ENCODE results near the gene IL6R. TPM values are rescaled to one million over a fixed set of nuclear protein-coding genes. Genes with fewer than 3 reads are reported as not detected.
A peak's percentile ranks its signal among the peaks of the same experiment; 100 is the strongest.
"Not testable (repeated sequence)": the region's sequence is repeated elsewhere in the genome, so short reads cannot be mapped to it uniquely, and the experiment has no call there.

Gene IL6R
- 31.2 TPM for total RNA-seq

DNA sequence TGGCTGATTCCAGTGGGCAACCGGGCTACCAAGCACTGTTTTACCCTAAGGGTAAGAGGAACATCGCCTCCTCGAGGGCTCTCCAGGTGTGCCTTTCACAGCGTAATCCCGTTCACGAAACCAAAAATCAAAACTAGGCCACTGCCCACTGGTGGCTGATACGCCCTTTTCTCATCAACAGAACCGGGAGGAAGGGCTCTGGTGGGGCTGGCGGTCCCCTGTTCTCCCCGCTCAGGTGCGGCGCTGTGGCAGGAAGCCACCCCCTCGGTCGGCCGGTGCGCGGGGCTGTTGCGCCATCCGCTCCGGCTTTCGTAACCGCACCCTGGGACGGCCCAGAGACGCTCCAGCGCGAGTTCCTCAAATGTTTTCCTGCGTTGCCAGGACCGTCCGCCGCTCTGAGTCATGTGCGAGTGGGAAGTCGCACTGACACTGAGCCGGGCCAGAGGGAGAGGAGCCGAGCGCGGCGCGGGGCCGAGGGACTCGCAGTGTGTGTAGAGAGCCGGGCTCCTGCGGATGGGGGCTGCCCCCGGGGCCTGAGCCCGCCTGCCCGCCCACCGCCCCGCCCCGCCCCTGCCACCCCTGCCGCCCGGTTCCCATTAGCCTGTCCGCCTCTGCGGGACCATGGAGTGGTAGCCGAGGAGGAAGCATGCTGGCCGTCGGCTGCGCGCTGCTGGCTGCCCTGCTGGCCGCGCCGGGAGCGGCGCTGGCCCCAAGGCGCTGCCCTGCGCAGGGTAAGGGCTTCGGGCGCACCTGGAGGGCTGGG, at the start of gene IL6R:
Gene IL6R (plus strand): TSS at position 360 of the 763 bp plus-strand sequence. CDS start 287 bp downstream, at position 647.
- peak; percentile 93 for DNase-seq (ENCODE audit: low spot score)

- DNase-seq (ENCODE audit: low spot score) = no peak
Observed at GRCh38 chr1:154358519-154358918, 46.6 kb upstream of the IL6R start.

DNA sequence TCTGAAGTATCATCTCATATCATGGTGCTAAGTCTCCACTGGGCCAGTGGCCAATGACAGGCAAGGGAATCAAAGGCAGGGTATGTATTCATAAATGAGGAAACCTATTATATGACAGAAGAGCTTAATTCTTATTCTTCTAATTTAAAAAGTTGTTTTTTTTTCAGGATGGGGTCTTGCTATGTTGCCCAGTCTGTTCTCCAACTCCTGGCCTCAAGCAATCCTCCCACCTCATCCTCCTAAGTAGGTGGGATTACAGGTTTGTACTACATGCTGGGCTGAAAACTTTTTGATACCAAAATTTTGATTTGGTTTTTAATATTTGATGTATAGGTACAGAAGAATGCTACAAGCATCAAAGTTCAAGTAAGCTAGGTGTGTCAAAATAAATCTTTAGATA, 44.9 kb upstream of the IL6R start:
- no peak for DNase-seq (ENCODE audit: low spot score)

- not testable (repeated sequence) for DNase-seq (ENCODE audit: low spot score)
Observed at GRCh38 chr1:154360881-154361280, 44.3 kb upstream of the IL6R start.

GRCh38 chr1:154361357-154361756, 43.8 kb upstream of the IL6R start:
- DNase-seq (ENCODE audit: low spot score) = no peak

- DNase-seq (ENCODE audit: low spot score) = peak; percentile 36
Observed at GRCh38 chr1:154371436-154371835, 33.7 kb upstream of the IL6R start.

- DNase-seq (ENCODE audit: low spot score) = not testable (repeated sequence)
Observed at GRCh38 chr1:154373777-154374357, 31.3 kb upstream of the IL6R start.

DNA sequence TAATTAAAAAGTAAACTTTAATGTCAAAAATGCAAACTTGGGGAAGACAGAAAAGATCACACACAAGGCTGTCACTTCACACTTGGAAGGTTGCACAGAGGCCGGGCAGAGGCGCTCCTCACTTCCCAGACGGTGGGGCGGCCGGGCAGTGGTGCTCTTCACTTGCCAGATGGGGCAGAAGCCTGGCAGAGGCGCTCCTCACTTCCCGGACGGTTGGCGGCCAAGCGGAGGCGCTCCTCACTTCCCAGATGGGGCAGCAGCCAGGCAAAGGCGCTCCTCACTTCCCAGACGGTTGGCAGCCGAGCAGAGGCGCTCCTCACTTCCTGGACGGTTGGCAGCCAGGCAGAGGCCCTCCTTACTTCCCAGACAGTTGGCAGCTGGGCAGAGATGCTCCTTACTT, 25.8 kb upstream of the IL6R start:
- DNase-seq (ENCODE audit: low spot score) = no peak

- no peak for DNase-seq (ENCODE audit: low spot score)
Observed at GRCh38 chr1:154384650-154385489, 20.3 kb upstream of the IL6R start.

DNA sequence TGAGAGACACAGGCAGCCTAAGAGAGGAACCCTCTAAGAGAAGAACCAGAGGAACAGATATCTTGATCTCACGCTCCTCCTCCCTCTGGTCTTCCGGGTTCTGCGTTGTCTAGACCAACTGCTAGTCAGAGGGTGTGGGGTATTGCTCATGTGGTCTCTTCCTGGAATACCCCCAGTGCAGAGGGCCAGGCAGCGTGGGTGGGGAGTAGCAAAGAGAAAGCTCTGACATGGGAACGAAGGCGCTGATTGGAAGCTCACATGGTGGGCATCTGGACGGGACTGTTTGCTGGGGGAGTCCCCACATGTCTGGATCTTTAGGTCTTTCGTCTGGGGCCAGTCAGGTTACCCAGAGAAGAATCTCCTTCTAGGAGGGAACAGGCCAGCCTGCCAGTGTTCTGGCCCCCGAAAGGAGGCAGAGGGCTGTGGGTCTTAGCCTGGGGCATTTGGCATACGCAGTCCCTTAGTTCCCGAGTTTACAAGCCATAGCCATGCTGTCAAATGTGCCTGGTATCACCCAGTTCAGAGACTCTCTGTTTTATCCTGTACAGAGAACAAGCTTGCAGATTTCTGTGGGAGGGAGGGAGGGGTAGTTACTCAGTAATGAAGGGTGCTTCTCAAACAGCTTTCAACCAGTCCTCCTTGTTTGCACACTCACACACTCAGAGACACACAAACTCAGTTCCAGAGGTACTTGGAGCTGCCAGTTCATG, 18.3 kb upstream of the IL6R start:
- DNase-seq (ENCODE audit: low spot score) = no peak

- no peak for DNase-seq (ENCODE audit: low spot score)
Observed at GRCh38 chr1:154391086-154391770, 13.9 kb upstream of the IL6R start.

DNA sequence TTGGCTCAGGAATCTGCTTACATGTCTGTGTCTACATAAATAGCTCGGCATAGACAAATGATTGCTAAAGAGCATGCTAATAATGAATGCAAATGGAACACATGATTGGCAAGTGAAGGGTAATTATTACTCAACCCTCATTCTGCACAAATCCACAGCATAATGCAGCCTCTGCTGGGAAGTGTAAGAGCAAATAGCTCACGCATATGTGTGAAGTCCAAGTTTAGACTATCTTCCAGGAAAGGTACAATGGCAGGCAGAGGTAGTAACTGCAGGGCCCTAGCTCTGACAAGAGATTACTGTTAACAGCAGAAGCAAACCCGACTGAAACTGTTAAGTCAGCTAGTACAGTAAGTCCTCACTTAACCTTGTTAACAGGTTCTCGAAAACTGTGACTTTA, 7.0 kb upstream of the IL6R start:
- no peak for DNase-seq (ENCODE audit: low spot score)

GRCh38 chr1:154398678-154399077, 6.5 kb upstream of the IL6R start:
- DNase-seq (ENCODE audit: low spot score) = no peak

- no peak for DNase-seq (ENCODE audit: low spot score)
Observed at GRCh38 chr1:154400381-154400801, 4.8 kb upstream of the IL6R start.

DNA sequence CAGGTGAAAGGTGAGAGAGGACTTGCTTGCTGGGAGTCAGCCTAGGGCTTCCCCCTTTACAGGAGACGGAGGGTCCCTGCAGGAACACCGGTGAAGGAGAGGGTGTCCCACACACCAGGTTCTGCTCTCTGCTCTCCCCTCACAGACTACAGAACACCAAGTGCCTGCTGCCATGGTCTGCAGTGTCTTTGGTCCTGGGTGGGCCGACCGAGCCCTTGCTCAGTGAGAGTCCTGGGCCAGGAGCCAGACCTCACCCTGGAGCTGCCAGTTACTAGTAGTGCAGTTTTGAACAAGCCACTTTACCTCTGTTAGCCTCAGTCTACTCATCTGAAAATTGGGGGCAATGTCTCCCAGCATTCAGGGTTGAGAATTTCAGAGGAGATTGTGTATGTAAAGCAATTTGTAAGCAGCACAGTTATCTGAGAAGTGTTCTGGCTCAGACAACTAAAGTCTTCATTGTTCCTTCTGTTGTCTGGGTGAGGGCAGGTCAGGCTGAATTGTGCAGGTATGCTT, 2.7 kb upstream of the IL6R start:
- DNase-seq (ENCODE audit: low spot score) = no peak

DNA sequence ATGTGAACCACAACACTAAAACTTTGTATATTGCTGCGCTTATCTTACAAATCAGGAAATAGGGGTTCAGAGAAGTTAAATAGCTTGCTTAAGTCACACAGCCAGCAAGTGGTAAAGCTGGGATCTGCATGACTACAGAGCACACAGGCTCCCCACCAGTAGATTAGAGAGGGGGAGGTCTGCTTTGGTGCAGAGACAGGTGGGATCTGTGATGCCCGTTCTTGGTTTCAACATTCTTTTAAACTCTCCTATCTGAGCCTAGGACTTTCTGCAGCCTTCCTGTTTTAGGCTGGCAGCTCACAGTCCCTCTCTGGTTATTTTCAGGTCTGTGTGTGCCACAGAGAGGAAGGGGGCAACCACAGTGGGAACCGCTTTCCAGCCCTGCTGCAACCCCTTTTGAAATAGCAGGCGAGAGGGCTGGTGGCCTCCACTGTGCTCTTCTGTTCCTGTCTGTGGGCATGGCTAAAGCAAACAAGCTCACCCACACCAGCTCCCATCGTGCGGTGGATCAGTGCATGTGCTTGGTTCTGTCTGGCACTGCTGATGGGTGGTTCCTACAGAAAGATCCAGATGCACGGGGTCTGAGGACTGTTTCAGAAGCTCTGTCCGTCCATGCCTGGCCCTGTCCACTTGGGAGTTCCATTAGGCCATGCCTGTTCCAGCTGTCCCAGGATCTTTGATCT, 1.7 kb upstream of the IL6R start:
- DNase-seq (ENCODE audit: low spot score) = no peak

GRCh38 chr1:154403983-154404382, 1.2 kb upstream of the IL6R start:
- DNase-seq (ENCODE audit: low spot score) = no peak

GRCh38 chr1:154404511-154404931, 622 bp upstream of the IL6R start:
- no peak for DNase-seq (ENCODE audit: low spot score)

GRCh38 chr1:154405747-154406571, 816 bp downstream of the IL6R start:
- peak; percentile 69 for DNase-seq (ENCODE audit: low spot score)

- DNase-seq (ENCODE audit: low spot score) = no peak
Observed at GRCh38 chr1:154406572-154406879, 1.4 kb downstream of the IL6R start.
